GM21825 (cell line): ENCODE measurements around the gene LRRC42.

ENCODE experiments used
- ATAC-seq: cut with Tn5 transposase; IDR thresholded peaks from one replicate; pipeline ENCODE4 v1.9.1; 2021; ENCODE audit warnings: mild to moderate bottlenecking, moderate library complexity; ENCODE audit not compliant: unreplicated experiment

Gene LRRC42

DNA sequence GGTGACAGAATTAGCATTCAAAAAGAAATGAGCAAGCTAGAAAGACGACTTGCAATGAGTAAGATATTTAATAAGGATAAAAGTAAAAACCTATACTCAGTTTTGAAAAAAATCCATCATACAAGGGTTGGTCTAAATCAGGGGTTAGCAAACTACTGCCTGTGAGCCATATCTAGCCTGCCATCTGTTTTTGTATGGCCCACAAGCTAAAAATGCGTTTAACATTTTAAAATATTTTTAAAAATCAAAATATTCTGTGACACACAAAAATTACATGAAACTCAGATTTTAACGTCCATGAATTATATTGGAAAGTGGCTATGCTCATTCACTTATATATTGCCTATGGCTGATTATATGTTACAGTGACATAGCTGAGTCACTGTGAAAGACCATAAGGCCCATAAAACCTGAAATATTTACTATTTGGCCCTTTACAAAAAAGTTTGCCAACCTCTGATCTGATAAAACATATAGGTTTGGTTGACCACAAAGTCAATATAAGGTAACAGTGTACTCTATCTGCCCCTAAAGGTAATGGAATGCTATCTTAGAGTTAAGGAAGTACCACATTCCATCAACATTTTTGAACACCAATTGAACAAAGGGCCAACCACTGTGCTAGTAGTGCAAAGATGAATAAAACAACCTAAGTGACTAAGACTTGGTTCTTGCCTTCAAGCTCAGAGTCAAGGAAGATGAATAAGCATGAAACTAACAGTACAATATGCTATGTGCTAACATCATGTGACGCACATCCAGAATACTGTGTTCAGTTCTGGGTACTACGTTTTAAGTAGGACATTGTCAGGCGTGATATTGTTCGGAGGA is 3.8 kb upstream of the LRRC42 start:
- ATAC-seq: no peak

DNA sequence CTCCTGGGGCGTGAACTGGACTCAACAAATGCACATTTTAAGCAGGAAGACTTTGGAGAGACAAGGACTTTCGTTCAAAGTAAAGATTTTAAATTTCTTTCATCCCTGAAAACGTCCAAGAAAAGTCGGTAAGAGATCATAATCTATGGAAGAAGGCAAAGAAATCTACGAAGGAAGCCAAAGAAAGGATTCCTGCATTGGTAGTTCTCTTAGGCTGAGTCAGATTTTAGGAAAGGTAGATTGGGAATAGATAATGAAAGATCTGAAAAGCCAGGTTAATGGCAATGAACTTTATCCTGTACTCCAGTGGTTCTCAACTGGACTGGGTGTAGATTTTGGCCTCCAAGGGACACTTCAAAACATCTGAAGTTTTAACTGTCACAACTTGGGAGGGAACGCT is 3.1 kb upstream of the LRRC42 start:
- no peak for ATAC-seq

DNA sequence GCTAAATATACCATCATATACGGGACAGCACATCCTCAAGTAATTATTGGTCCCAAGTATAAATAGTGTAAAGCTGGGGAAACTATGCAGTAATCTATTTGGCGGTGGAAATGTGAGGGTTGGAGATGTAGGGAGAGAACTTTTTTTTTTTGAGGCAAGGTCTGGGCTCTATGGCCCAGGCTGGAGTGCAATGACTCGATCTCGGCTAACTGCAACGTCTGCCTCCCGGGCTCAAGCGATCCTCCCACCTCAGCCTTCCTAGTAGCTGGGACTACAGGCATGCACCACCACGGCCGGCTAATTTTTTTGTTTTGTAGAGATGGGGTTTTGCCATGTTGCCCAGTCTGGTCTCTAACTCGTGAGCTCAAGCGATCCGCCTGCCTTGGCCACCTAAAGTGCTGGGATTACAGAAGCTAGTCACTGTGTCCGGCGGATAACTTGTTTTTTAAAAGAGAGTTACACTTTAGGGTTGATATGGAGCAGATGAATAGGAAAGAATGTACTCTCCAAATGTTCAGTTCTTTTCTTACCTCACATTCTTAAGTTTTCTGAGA is 2.6 kb upstream of the LRRC42 start:
- ATAC-seq: no peak

- ATAC-seq: no peak
Observed at GRCh38 chr1:53944469-53945182, 1.5 kb upstream of the LRRC42 start.

DNA sequence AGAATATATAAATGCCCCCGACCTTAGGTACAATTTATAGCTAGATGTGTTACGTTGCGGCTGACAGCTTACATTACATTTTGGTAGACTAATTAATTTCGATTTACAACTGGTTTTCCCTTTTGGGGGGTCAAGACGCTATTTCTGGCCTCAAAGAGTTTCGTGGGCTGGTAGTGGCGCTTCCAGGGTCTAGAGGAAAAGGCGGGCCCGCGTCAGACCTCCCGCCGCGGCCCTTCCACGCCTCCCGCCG is 1.0 kb upstream of the LRRC42 start:
- no peak for ATAC-seq

DNA sequence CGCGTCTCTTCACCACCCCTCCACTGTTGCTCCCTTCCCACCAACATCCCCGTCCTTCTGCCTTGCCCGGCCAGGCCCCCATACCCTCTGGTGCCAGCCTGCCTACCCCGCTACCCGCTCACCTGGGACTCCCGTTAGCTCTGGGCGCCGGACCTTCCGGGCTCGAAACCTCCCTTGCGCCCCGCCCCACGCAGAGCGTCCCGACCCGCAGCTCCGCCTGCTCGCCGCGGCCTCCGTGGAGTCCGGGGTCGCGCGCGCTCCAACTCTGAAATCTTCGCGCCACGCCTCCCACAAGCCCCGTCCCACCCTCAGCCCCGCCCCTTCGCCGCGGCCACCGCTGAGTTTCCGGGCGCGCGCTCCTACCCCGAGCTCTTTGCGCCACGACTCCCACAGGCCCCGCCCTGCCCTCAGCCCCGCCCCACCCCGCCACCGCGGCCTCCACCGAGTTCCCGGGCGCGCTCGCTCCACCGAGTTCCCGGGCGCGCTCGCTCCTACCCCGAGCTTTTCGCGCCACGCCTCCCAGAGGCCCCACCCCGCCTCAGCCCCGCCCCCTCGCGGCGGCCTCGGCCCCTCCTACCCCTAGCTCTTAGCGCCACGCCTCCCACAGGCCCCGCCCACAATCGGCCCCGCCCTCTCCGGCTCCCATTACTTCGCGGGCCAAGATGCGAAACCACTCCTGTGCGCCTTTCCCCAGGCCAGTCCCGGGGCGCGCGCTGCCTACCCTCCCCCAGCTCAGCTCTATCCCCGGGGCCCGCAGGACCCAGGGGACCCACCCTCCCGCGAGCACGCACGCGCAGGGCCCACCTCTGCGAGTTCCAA is 508 bp upstream of the LRRC42 start, which contains the start of gene IFT25:
IFT25 (minus strand) TSS at position 267 of the 819 bp plus-strand sequence. CDS start 5,617 bp downstream, outside the sequence.
- peak; percentile 75 for ATAC-seq

DNA sequence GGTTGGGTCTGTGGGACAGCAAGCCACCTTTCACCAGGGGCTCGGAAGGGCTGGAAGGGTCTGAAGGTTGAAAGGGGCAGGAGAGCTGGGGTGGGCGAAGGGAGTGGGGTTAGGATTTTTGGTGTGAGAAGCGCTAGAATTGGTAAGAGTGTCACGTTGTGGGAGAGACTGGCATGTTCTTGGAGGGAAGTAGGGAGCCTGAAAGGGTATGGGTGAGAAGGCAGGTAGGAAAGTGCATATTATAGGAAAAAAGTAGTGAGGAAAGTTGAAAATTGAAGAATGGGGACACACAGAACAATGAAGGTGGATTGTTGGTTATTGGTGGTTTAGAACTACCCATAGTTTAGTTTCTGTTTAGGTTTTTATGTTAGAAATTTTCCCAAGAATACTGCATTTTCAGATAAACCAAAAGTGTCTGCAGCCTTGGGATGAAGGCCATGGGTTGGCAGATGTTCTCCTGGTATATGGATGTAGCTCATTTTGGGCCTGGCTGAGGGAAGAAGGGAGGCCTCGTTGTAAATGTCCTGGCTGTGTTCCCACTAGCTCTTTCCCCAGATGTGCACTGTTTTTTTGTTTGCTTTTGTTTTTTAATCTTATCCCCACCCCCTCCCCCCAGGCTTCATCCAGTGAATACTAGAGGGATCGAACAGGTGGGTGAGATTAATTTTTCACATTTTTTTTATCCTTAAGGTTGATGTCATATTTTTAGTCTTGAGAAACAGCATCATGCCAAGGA is 1.2 kb downstream of the LRRC42 start:
- no peak for ATAC-seq

GRCh38 chr1:53948291-53948690 is 2.1 kb downstream of the LRRC42 start:
- no peak for ATAC-seq

GRCh38 chr1:53949023-53949990 is 3.2 kb downstream of the LRRC42 start:
- no peak for ATAC-seq

- ATAC-seq: no peak
Observed at GRCh38 chr1:53951697-53952096, 5.5 kb downstream of the LRRC42 start.

DNA sequence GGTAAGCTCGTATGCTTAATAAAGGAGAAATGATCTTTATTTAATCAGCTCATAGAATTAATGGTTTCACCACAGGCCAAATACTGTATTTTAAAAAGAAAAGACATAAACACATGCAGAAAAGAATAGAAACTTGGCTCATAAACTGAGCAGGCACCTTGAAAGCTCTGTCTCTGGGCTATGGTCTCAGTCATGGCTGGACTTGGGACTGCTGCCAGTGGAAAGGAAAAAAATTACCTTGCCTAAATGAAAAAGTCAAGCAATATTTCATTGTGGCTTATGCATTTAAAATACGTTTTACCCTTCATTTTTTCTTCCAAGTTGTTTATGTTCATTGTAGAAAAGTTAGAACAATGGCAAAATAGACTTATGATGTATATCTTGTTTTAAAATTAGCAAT is 8.0 kb downstream of the LRRC42 start:
- no peak for ATAC-seq

- no peak for ATAC-seq
Observed at GRCh38 chr1:53956308-53957168, 10.4 kb downstream of the LRRC42 start.

DNA sequence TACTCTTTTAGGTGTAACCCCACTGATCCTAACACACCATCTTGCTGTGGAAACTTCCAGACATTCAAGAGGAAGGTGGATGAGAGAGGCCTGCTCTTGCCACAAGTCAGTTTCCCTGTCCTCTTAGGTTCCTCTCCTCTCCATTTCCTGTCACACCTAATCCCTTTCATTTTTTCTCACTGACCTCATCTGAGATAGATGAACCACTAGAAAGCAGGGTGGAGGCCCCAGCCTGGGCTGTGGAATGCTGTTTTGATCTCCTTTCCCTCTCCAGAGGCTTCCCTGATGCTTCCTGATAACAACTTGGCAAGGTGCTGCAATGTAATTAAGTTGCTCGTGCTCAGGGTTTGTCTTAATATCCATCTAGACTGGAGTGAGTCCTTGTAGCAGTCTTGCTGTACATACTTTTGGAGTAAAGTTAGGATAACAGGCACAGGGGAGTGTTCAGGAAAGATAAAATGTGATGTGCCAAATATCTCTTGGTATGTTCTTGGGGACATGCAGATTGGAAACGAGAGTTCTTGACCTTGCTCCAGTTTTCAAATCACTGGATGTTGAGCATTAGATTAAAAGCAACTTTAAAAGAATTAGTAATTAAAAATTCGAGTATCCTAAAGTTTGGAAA is 11.2 kb downstream of the LRRC42 start:
- ATAC-seq: no peak

- no peak for ATAC-seq
Observed at GRCh38 chr1:53959664-53960250, 13.6 kb downstream of the LRRC42 start.

GRCh38 chr1:53962395-53962794 is 16.2 kb downstream of the LRRC42 start:
- ATAC-seq: no peak

GRCh38 chr1:53963460-53963859 is 17.3 kb downstream of the LRRC42 start:
- ATAC-seq: no peak

DNA sequence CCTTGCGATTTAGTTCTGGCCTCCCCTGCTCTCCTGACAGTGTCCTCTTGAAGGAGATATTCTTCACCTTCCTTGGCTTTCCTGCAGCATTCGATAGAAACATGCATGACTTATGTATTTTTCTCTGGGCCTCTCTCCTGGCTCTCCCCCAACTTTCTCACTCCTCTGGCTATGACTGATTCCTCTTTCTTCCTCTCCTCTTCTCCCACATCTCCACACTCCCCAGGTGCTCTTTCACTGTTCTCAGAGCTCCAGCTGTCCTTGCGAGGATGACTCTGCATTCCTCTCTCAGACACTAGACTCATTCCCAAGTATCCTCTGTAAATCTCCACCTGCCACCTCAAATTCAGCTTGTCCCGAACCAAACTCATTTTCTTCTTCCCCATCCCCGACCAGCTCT is 18.0 kb downstream of the LRRC42 start:
- no peak for ATAC-seq

- ATAC-seq: no peak
Observed at GRCh38 chr1:53966794-53967193, 20.6 kb downstream of the LRRC42 start.
